Transverse colon (tissue), 4 donors: Measurements from ENCODE around the gene PREX1. TPM values are rescaled to one million over a fixed set of nuclear protein-coding genes. Genes with fewer than 3 reads are reported as not detected.

ENCODE experiments used
- DNase-seq: peaks from one replicate; pipeline ENCODE4 v3.0.0-alpha.2; 2019
- H3K27ac ChIP-seq, 4 donors: fragments of 200-600 bp; sonication (generic); 2 replicates each; pipeline ENCODE4 v1.5.1; 2016 to 2018; ENCODE audit warnings: inconsistent platforms in 4 of 4
- H3K27me3 ChIP-seq: fragments of 200-600 bp; sonication (generic); 2 replicates; pipeline ENCODE4 v1.5.1; 2017; ENCODE audit warnings: inconsistent platforms
- H3K36me3 ChIP-seq, 4 donors: fragments of 200-600 bp; sonication (generic); 2 replicates each; pipeline ENCODE4 v1.5.1; 2017 to 2019; ENCODE audit warnings: inconsistent platforms in 4 of 4
- H3K4me1 ChIP-seq, 4 donors: fragments of 200-600 bp; sonication (generic); 2 replicates each; pipeline ENCODE4 v1.5.1; 2017 to 2020; ENCODE audit warnings: inconsistent platforms in 4 of 4
- H3K4me3 ChIP-seq, 4 donors: fragments of 200-600 bp; sonication (generic); 1 replicate in 1 of 4; 2 replicates in 3 of 4; pipeline versions ENCODE4 v1.5.1 to v1.6.1; 2017 to 2019; ENCODE audit warnings: inconsistent platforms in 4 of 4
- H3K9me3 ChIP-seq, 2 donors: fragments of 200-600 bp; sonication (generic); 2 replicates each; pipeline ENCODE4 v1.5.1; 2017 to 2019; ENCODE audit warnings: inconsistent platforms in 2 of 2
- EP300 ChIP-seq: sonication (generic); formaldehyde crosslinking; IDR thresholded peaks from one replicate; pipeline ENCODE4 v1.6.1; 2017; ENCODE audit warnings: antibody characterized with exemption, low read depth
- POLR2A ChIP-seq: fragments of 450-650 bp; IDR thresholded peaks from one replicate; pipeline ENCODE4 v1.6.1; 2016; ENCODE audit warnings: antibody characterized with exemption, mild to moderate bottlenecking, moderate library complexity
- POLR2AphosphoS5 ChIP-seq, 3 donors: sonication (generic); formaldehyde crosslinking; IDR thresholded peaks; one replicate each; pipeline ENCODE4 v1.6.1; 2016; ENCODE audit warnings: antibody characterized with exemption in 3 of 3
- WGBS, 2 donors: methylation state at CpG; one replicate each; pipeline ENCODE4 v1.1.5; 2018; ENCODE audit warnings: low coverage in 1 of 2; 5-methylcytosine and 5-hydroxymethylcytosine counted together
- in situ Hi-C, 4 donors: fragments of 200-750 bp; cut with MboI; loops; one replicate each; pipeline versions ENCODE4 v1.15.0 to v1.15.1; 2017; ENCODE audit warnings: low sequenced_read_pairs in 3 of 4, low pct_ligation_motif_present in 1 of 4, low pct_unique_long_range_greater_than_20kb in 1 of 4
- intact Hi-C: fragments of 100-400 bp; cut with DNase I; formaldehyde crosslinking; loops from one replicate; pipeline ENCODE4 v1.15.1; 2023; ENCODE audit warnings: low total_unique reads
- total RNA-seq, 4 donors: library from RNA; depleted of rRNA; stranded (reverse); fragments of >200 nt; gene quantifications; one replicate each; pipeline ENCODE4 v1.1.0, GENCODE V29; 2016
- TF ChIP-seq, protein P1 (sequence below), 5 experiments: fragments of 200-600 bp in 3 of 5; fragments of 450-650 bp in 2 of 5; sonication (generic) in 3 of 5; IDR thresholded peaks; 1 replicate in 2 of 5; 2 replicates in 3 of 5; pipeline ENCODE4 v1.5.1; 2016 to 2017; ENCODE audit warnings: antibody characterized with exemption in 5 of 5, inconsistent platforms in 3 of 5, mild to moderate bottlenecking in 2 of 5, moderate library complexity in 1 of 5

Gene PREX1
- total RNA-seq, 4 donors from 2014 or later = 10.9 to 29.9 (median 16.6) TPM

DNA sequence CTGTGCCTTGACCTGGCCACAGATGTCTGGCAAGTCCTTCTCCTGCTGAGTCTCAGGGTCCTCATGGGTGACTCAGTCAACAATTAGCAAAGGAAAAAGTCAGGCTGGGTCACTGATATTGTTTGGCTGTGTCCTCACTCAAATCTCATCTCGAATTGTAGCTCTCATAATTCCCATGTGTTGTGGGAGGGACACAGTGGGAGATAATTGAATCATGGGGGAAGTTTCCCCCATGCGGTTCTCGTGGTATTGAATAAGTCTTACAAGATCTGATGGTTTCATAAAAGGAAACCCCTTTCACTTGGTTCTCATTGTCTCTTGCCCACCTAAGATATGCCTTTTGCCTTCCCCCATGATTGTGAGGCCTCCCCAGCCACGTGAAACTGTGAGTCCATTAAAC lies 45.7 kb downstream of the PREX1 start:
- in situ Hi-C loops = no loop called here
- 30 to 73% methylated on average over 2 to 4 of the region's 4 CpGs for WGBS, 2 donors

DNA sequence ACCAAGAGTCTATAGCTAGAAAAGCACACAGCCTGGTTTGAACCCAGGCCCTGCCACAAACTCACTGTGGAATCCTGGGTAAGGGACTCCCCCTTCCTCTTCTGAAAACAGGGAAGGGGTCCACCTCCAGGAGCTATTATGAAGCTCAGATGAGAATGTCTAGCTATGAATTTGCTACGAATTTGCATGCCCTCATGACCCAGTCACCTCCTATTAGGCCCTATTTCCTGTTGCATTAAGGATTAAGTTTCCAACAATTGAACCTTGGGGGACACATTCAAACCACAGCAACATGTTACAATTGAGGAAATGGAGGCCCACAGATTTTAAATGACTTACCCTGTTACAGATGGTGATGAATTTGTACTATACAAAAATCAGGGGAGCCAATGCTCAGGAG lies 46.2 kb downstream of the PREX1 start:
- H3K4me1 ChIP-seq = peaks cover 0 to 16% (median 0%) of the 10 kb centered on the region in 4 donors
- TF ChIP-seq POLR2AphosphoS5 (IDR thresholded peaks at IDR 0.05) (no peak), POLR2A (no peak), EP300 (no peak)
- TF ChIP-seq, protein P1, sequence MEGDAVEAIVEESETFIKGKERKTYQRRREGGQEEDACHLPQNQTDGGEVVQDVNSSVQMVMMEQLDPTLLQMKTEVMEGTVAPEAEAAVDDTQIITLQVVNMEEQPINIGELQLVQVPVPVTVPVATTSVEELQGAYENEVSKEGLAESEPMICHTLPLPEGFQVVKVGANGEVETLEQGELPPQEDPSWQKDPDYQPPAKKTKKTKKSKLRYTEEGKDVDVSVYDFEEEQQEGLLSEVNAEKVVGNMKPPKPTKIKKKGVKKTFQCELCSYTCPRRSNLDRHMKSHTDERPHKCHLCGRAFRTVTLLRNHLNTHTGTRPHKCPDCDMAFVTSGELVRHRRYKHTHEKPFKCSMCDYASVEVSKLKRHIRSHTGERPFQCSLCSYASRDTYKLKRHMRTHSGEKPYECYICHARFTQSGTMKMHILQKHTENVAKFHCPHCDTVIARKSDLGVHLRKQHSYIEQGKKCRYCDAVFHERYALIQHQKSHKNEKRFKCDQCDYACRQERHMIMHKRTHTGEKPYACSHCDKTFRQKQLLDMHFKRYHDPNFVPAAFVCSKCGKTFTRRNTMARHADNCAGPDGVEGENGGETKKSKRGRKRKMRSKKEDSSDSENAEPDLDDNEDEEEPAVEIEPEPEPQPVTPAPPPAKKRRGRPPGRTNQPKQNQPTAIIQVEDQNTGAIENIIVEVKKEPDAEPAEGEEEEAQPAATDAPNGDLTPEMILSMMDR (IDR thresholded peaks at IDR 0.05) = no peak
- 50% methylated on average over 1 of the region's 1 CpG; no CpG with 5 or more reads in 1 of the 2 donors for WGBS, 2 donors
- in situ Hi-C loops = no loop called here
- H3K9me3 ChIP-seq = peaks cover 0 to 5% of the 10 kb centered on the region in 2 donors
- H3K36me3 ChIP-seq = no peaks in the 10 kb centered on the region
- H3K4me3 ChIP-seq = no peak overlapping the region
- no peak for DNase-seq
- intact Hi-C loops = no loop called here
- H3K27me3 ChIP-seq = no peaks in the 10 kb centered on the region
- no peak overlapping the region for H3K27ac ChIP-seq

More for the DNA sequence above, 45.7 kb downstream of the PREX1 start:
- no peak for DNase-seq
- TF ChIP-seq POLR2A = no peak
- TF ChIP-seq EP300 = no peak
- TF ChIP-seq, protein P1 (IDR thresholded peaks at IDR 0.05) = no peak
- no peak for TF ChIP-seq POLR2AphosphoS5 (IDR thresholded peaks at IDR 0.05)
- no peak overlapping the region for H3K27ac ChIP-seq
- peaks cover 0 to 5% of the 10 kb centered on the region in 2 donors for H3K9me3 ChIP-seq
- H3K27me3 ChIP-seq = no peaks in the 10 kb centered on the region
- no peaks in the 10 kb centered on the region for H3K36me3 ChIP-seq
- H3K4me3 ChIP-seq = no peak overlapping the region
- peaks cover 0 to 19% (median 0%) of the 10 kb centered on the region in 4 donors for H3K4me1 ChIP-seq
- intact Hi-C loops = no loop called here

DNA sequence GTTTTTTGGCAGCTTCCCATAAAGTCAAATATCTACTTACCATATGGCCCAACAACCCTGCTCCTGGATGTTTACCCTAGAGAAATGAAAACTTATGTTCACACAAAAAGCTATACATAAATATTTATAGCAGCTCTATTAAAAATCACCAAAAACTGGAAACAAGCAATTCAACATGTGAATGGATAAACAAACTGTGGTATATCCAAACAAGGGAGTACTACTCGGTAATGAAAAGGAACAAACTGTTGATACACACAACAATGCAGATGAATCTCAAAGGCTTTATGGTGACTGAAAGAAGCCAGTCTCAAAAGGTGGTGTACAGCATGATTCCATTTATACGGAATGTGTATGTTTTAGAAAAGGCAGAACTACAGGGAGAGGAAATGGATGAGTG lies 48.4 kb downstream of the PREX1 start:
- WGBS, 2 donors = 88 to 96% methylated on average over 2 of the region's 2 CpGs
- Histone ChIP-seq H3K27ac (no peak overlapping the region), H3K27me3 (no peaks in the 10 kb centered on the region), H3K4me3 (no peak overlapping the region), H3K4me1 (peaks cover 0 to 23% (median 0%) of the 10 kb centered on the region in 4 donors), H3K36me3 (no peaks in the 10 kb centered on the region), H3K9me3 (peaks cover 0 to 5% of the 10 kb centered on the region in 2 donors)
- TF ChIP-seq POLR2A (no peak), POLR2AphosphoS5 (IDR thresholded peaks at IDR 0.05) (no peak), EP300 (no peak)
- TF ChIP-seq, protein P1 (IDR thresholded peaks at IDR 0.05) = no peak
- intact Hi-C loops = no loop called here
- in situ Hi-C loops = no loop called here
- DNase-seq = no peak

DNA sequence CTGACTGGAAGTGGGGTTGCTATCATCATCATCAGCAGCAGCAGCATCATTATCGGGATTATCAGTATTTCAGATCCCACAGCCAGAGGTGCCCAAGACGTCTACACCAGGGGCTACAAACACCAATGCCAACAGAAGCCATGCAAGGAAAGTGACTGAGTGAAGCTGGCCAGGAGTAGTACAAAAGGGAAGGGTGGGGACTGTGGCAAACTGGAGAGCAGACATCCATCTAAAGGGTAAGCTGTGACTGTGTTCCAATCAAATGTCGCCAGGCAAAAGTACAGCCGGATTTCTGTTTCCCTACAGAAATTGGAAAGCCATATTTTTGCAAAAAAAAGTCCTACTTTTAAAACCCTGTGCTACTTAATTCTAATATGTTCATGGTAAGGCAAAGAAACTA lies 50.0 kb downstream of the PREX1 start:
- Histone ChIP-seq H3K4me3 (no peak overlapping the region), H3K27ac (no peak overlapping the region), H3K9me3 (peaks cover 0 to 5% of the 10 kb centered on the region in 2 donors), H3K4me1 (peaks cover 0 to 27% (median 0%) of the 10 kb centered on the region in 4 donors), H3K36me3 (no peaks in the 10 kb centered on the region), H3K27me3 (no peaks in the 10 kb centered on the region)
- no peak for DNase-seq
- in situ Hi-C loops = no loop called here
- TF ChIP-seq, protein P1 (IDR thresholded peaks at IDR 0.05) = no peak
- 82 to 84% methylated on average over 2 to 4 of the region's 4 CpGs for WGBS, 2 donors
- intact Hi-C loops = no loop called here
